H1 (cell line): ENCODE data around the gene PHF1. TPM values are rescaled to one million over a fixed set of nuclear protein-coding genes. Genes with fewer than 3 reads are reported as not detected.

Source experiments
- CTCF ChIA-PET: fragments of 300-600 bp; sonication (Branson Sonifier 250); formaldehyde crosslinking; loops from one replicate; lab custom pipeline; 2021; ENCODE audit not compliant: partially characterized antibody; lab: Charles Lee
- POLR2A ChIA-PET: fragments of 300-600 bp; sonication (Branson Sonifier 250); formaldehyde crosslinking; loops from one replicate; lab custom pipeline; 2021; ENCODE audit warnings: inconsistent platforms; ENCODE audit not compliant: partially characterized antibody; lab: Charles Lee
- DNase-seq, 2 experiments: peaks; one replicate each; pipeline versions ENCODE4 v3.0.0 to v3.0.0-alpha.2; 2010 to 2022; ENCODE audit warnings: low spot score in 2 of 2, low read depth in 1 of 2, mixed read lengths in 1 of 2
- FAIRE-seq: peaks from 2 replicates; lab custom pipeline; 2011; peaks lifted over from hg19 to GRCh38; lab: Jason Lieb, UNC
- H2AFZ ChIP-seq: 2 replicates; pipeline ENCODE4 v1.8.1; 2012; ENCODE audit warnings: low read length, inconsistent platforms
- H2AK5ac ChIP-seq: 2 replicates; pipeline ENCODE4 v1.6.1; 2013; ENCODE audit warnings: low read depth, low read length
- H2BK120ac ChIP-seq: replicated peaks from 2 replicates; pipeline ENCODE3; 2013; ENCODE audit warnings: low read depth, low read length, inconsistent platforms
- H2BK12ac ChIP-seq: 2 replicates; pipeline ENCODE4 v1.6.1; 2013; ENCODE audit warnings: low read depth, low read length
- H2BK15ac ChIP-seq: 2 replicates; pipeline ENCODE4 v1.6.1; 2013; ENCODE audit warnings: low read length
- H2BK20ac ChIP-seq: 2 replicates; pipeline ENCODE4 v1.6.1; 2013; ENCODE audit warnings: low read length
- H2BK5ac ChIP-seq: 2 replicates; pipeline ENCODE4 v1.6.1; 2013; ENCODE audit warnings: low read depth, low read length
- H3K14ac ChIP-seq: 2 replicates; pipeline ENCODE4 v1.6.1; 2013; ENCODE audit warnings: inconsistent platforms; ENCODE audit not compliant: insufficient read length
- H3K18ac ChIP-seq: 2 replicates; pipeline ENCODE4 v1.6.1; 2013; ENCODE audit warnings: low read length; ENCODE audit errors: extremely low read depth
- H3K23ac ChIP-seq: 2 replicates; pipeline ENCODE4 v1.6.1; 2013; ENCODE audit warnings: inconsistent platforms; ENCODE audit not compliant: insufficient read length
- H3K23me2 ChIP-seq: 2 replicates; pipeline ENCODE4 v1.6.1; 2013; ENCODE audit warnings: low read depth, low read length
- H3K27ac ChIP-seq: 2 replicates; pipeline ENCODE4 v1.6.1; 2011; ENCODE audit warnings: low read depth, low read length, inconsistent platforms
- H3K27me3 ChIP-seq, 4 experiments: replicated peaks in 1 of 4; 1 replicate in 1 of 4; 2 replicates in 3 of 4; pipeline versions ENCODE4 v1.6.1 to v1.8.1; 2011 to 2013; ENCODE audit warnings: low read length in 3 of 4, mild to moderate bottlenecking in 3 of 4, inconsistent platforms in 2 of 4, mixed read lengths in 2 of 4, moderate library complexity in 1 of 4; ENCODE audit not compliant: control insufficient read depth in 3 of 4, insufficient read depth in 3 of 4; ENCODE audit errors: extremely low read depth in 1 of 4
- H3K36me3 ChIP-seq, 4 experiments: 2 replicates each; pipeline versions ENCODE4 v1.6.1 to v1.8.1; 2011 to 2013; ENCODE audit warnings: mild to moderate bottlenecking in 4 of 4, low read length in 3 of 4, moderate library complexity in 2 of 4, control low read depth in 1 of 4, inconsistent platforms in 1 of 4; ENCODE audit not compliant: insufficient read depth in 4 of 4, control insufficient read depth in 2 of 4
- H3K4ac ChIP-seq: replicated peaks from 2 replicates; pipeline ENCODE3; 2013; ENCODE audit warnings: low read length, low read depth, mixed read lengths, inconsistent platforms; ENCODE audit not compliant: insufficient read length
- H3K4me1 ChIP-seq, 4 experiments: replicated peaks in 1 of 4; 1 replicate in 1 of 4; 2 replicates in 3 of 4; pipeline versions ENCODE4 v1.6.1 to v1.8.1; 2011 to 2013; ENCODE audit warnings: low read length in 3 of 4, inconsistent platforms in 2 of 4, mixed read lengths in 1 of 4; ENCODE audit not compliant: insufficient read depth in 4 of 4, control insufficient read depth in 3 of 4
- H3K4me2 ChIP-seq, 2 experiments: 2 replicates each; pipeline versions ENCODE4 v1.6.1 to v1.8.1; 2011 to 2013; ENCODE audit warnings: low read depth in 2 of 2, low read length in 2 of 2, control low read depth in 1 of 2, inconsistent platforms in 1 of 2, mild to moderate bottlenecking in 1 of 2; ENCODE audit not compliant: insufficient read depth in 1 of 2
- H3K4me3 ChIP-seq, 4 experiments: fragments of 200-600, 300-600 bp in 1 of 4; sonication (generic), shearing (Covaris generic), sonication (Bioruptor Twin) in 1 of 4; 2 replicates each; pipeline versions ENCODE4 v1.5.1 to v1.8.1; 2011 to 2016; ENCODE audit warnings: low read length in 4 of 4, low read depth in 3 of 4, control low read depth in 2 of 4, inconsistent platforms in 2 of 4, mild to moderate bottlenecking in 2 of 4, mixed read lengths in 1 of 4, moderate library complexity in 1 of 4; ENCODE audit not compliant: insufficient read depth in 2 of 4; ENCODE audit errors: extremely low read depth in 1 of 4
- H3K56ac ChIP-seq: replicated peaks from 2 replicates; pipeline ENCODE3; 2013; ENCODE audit warnings: low read depth, mild to moderate bottlenecking, mixed read lengths, low read length, inconsistent platforms; ENCODE audit not compliant: insufficient read length
- H3K79me1 ChIP-seq: 2 replicates; pipeline ENCODE4 v1.6.1; 2013; ENCODE audit warnings: low read depth, low read length, control low read depth
- H3K79me2 ChIP-seq, 2 experiments: 2 replicates each; pipeline versions ENCODE4 v1.6.1 to v1.8.1; 2012 to 2013; ENCODE audit warnings: low read length in 2 of 2, mild to moderate bottlenecking in 2 of 2, inconsistent platforms in 1 of 2; ENCODE audit not compliant: insufficient read depth in 2 of 2, control insufficient read depth in 1 of 2
- H3K9ac ChIP-seq, 4 experiments: replicated peaks in 1 of 4; 1 replicate in 1 of 4; 2 replicates in 3 of 4; pipeline versions ENCODE4 v1.6.1 to v1.8.1; 2011 to 2013; ENCODE audit warnings: low read depth in 3 of 4, low read length in 3 of 4, control low read depth in 2 of 4, mild to moderate bottlenecking in 2 of 4, moderate library complexity in 2 of 4, inconsistent platforms in 1 of 4; ENCODE audit errors: extremely low read depth in 1 of 4
- H3K9me3 ChIP-seq, 2 experiments: 2 replicates each; pipeline versions ENCODE4 v1.6.1 to v1.8.1; 2012 to 2013; ENCODE audit warnings: mild to moderate bottlenecking in 2 of 2, moderate library complexity in 2 of 2, control low read depth in 1 of 2, inconsistent platforms in 1 of 2, low read depth in 1 of 2, low read length in 1 of 2, mixed read lengths in 1 of 2; ENCODE audit not compliant: insufficient read depth in 2 of 2
- H4K20me1 ChIP-seq, 2 experiments: replicated peaks in 1 of 2; 2 replicates each; pipeline versions ENCODE3 to v1.8.1; 2011 to 2013; ENCODE audit warnings: inconsistent platforms in 2 of 2, low read length in 2 of 2, mild to moderate bottlenecking in 1 of 2; ENCODE audit not compliant: insufficient read depth in 2 of 2, control insufficient read depth in 1 of 2
- H4K5ac ChIP-seq: 2 replicates; pipeline ENCODE4 v1.6.1; 2013; ENCODE audit warnings: low read length, low read depth, mixed read lengths, inconsistent platforms; ENCODE audit not compliant: insufficient read length
- H4K8ac ChIP-seq: 2 replicates; pipeline ENCODE4 v1.8.0; 2013; ENCODE audit warnings: mild to moderate bottlenecking, moderate library complexity, low read length, inconsistent platforms; ENCODE audit not compliant: insufficient read depth; ENCODE audit errors: extremely low read depth
- H4K91ac ChIP-seq: replicated peaks from 2 replicates; pipeline ENCODE3; 2013; ENCODE audit warnings: low read length, mixed read lengths, inconsistent platforms; ENCODE audit not compliant: insufficient read length
- ASH2L ChIP-seq: fragments of 200-600, 300-600 bp; sonication (generic); IDR thresholded peaks from one replicate; pipeline ENCODE4 v1.7.1; 2017; ENCODE audit warnings: low read length
- CHD1 ChIP-seq: IDR thresholded peaks from 2 replicates; pipeline ENCODE4 v1.6.1; 2012; ENCODE audit warnings: low read depth, low read length, improper control_type of control experiment
- GABPA ChIP-seq: IDR thresholded peaks from 2 replicates; pipeline ENCODE4 v1.6.1; 2011; ENCODE audit warnings: mild to moderate bottlenecking, low read length, moderate library complexity, borderline replicate concordance; ENCODE audit not compliant: insufficient read depth
- GTF2F1 ChIP-seq: IDR thresholded peaks from 2 replicates; pipeline ENCODE4 v1.6.1; 2012; ENCODE audit warnings: low read depth, low read length, improper control_type of control experiment, borderline replicate concordance
- JUN ChIP-seq: IDR thresholded peaks from 2 replicates; pipeline ENCODE4 v1.6.1; 2011; ENCODE audit warnings: low read depth, mild to moderate bottlenecking, improper control_type of control experiment, low read length
- JUND ChIP-seq: IDR thresholded peaks from 2 replicates; pipeline ENCODE4 v1.6.1; 2011; ENCODE audit warnings: mild to moderate bottlenecking, improper control_type of control experiment, low read length
- POLR2AphosphoS5 ChIP-seq: IDR thresholded peaks from 2 replicates; pipeline ENCODE4 v1.6.1; 2011; ENCODE audit warnings: low read depth, low read length
- POU5F1 ChIP-seq: IDR thresholded peaks from 2 replicates; pipeline ENCODE4 v1.6.1; 2011; ENCODE audit warnings: low read depth, mild to moderate bottlenecking, low read length, moderate library complexity
- RBBP5 ChIP-seq: IDR thresholded peaks from 2 replicates; pipeline ENCODE4 v1.7.1; 2012; ENCODE audit warnings: low read depth, mild to moderate bottlenecking, inconsistent platforms, low read length, moderate library complexity, borderline replicate concordance
- RFX5 ChIP-seq: IDR thresholded peaks from 2 replicates; pipeline ENCODE4 v1.6.1; 2011; ENCODE audit warnings: low read depth, low read length, improper control_type of control experiment, borderline replicate concordance
- SP2 ChIP-seq: IDR thresholded peaks from 2 replicates; pipeline ENCODE4 v1.6.1; 2012; ENCODE audit warnings: mild to moderate bottlenecking, low read length, inconsistent platforms
- SRF ChIP-seq: IDR thresholded peaks from 2 replicates; pipeline ENCODE4 v1.6.1; 2011; ENCODE audit warnings: mild to moderate bottlenecking, low read depth, low read length, moderate library complexity
- TAF1 ChIP-seq: IDR thresholded peaks from 2 replicates; pipeline ENCODE4 v1.6.1; 2011; ENCODE audit warnings: mild to moderate bottlenecking, low read depth, low read length
- ZNF274 ChIP-seq: IDR thresholded peaks from 2 replicates; pipeline ENCODE4 v1.7.0; 2012; ENCODE audit warnings: low read length, borderline replicate concordance; ENCODE audit errors: extremely low read depth
- WGBS, 2 experiments: shearing (Covaris generic) in 1 of 2; methylation state at CpG; one replicate each; pipeline versions ENCODE4 v1.1.6 to v1.1.7; 2013 to 2015; ENCODE audit warnings: low lambda C conversion rate in 2 of 2, mixed read lengths in 2 of 2, inconsistent platforms in 1 of 2, low coverage in 1 of 2, missing lambda C conversion rate in 1 of 2; ENCODE audit not compliant: insufficient replicate concordance in 2 of 2, insufficient coverage in 1 of 2, insufficient read length in 1 of 2; ENCODE audit errors: extremely low coverage in 1 of 2, missing lambda C conversion rate in 1 of 2; 5-methylcytosine and 5-hydroxymethylcytosine counted together
- polyA plus RNA-seq, 7 experiments: library from polyadenylated mRNA; depleted of rRNA in 3 of 7; stranded (reverse) in 5 of 7; unstranded in 2 of 7; fragments of >200 nt in 5 of 7; fragments of 200-250 nt in 2 of 7; gene quantifications; 1 replicate in 5 of 7; 2 replicates in 1 of 7; 4 replicates in 1 of 7; pipeline versions ENCODE4 v1.2.1 to v1.2.3, GENCODE V29; 2011 to 2013; ENCODE audit warnings: missing spikeins in 2 of 7, mixed read lengths in 2 of 7
- total RNA-seq: library from RNA; stranded (reverse); fragmentation: NEBNext Ultra II Directional; extraction: Animal tissue kit (Norgen Biotek cat#: 25700); gene quantifications from 2 replicates; pipeline ENCODE4 v1.2.1, GENCODE V29; 2021

PHF1 gene
- total and polyA plus RNA-seq, 2 of the 8 experiments (the other 6 are each of a cell fraction or from before 2014, with no cell fraction given): 47.3 to 78.6 TPM

- CTCF ChIA-PET: interaction anchor here (0.7 to 4.7 kb wide), 5 partner anchors 9 to 55 kb away, joined by 3 to 22 read pairs (median 6); no protein-coding TSS in a partner anchor
- H3K36me3 ChIP-seq: peaks cover 51 to 89% (median 78%) of the 10 kb centered on the region in 4 experiments
- TF ChIP-seq CHD1 (no peak), TAF1 (no peak), SP2 (no peak), RBBP5 (no peak), POU5F1 (no peak), ASH2L (no peak), JUN (no peak), ZNF274 (no peak), SRF (no peak), POLR2AphosphoS5 (no peak), GTF2F1 (no peak), RFX5 (no peak), JUND (no peak), GABPA (no peak)
Measured at GRCh38 chr6:33438978-33439594, 28.3 kb downstream of the PHF1 start.

More at GRCh38 chr6:33438978-33439594, 28.3 kb downstream of the PHF1 start:
- DNase-seq (no peak), FAIRE-seq (no peak)
- Histone ChIP-seq H3K23me2 (no peaks in the 10 kb centered on the region), H2AFZ (no peak overlapping the region), H3K56ac (no peak overlapping the region), H2AK5ac (no peak overlapping the region), H3K27me3 (no peaks in the 10 kb centered on the region), H3K79me1 (no peaks in the 10 kb centered on the region; the same call in 1 of the 2 replicates), H2BK12ac (no peak overlapping the region), H3K9ac (no peak overlapping the region), H4K5ac (no peak overlapping the region), H4K20me1 (peaks cover 4 to 29% of the 10 kb centered on the region in 2 experiments), H3K9me3 (no peaks in the 10 kb centered on the region; a peak in 1 of 4 replicates), H3K23ac (no peak overlapping the region), H2BK5ac (no peak overlapping the region), H4K8ac (no peak overlapping the region), H3K4ac (no peak overlapping the region), H3K4me3 (no peak overlapping the region), H3K14ac (no peak overlapping the region), H2BK15ac (no peak overlapping the region), H3K4me2 (no peak overlapping the region), H3K4me1 (peaks cover 0 to 1% (median under 1%) of the 10 kb centered on the region in 4 experiments; a peak in 2 of 7 replicates), H4K91ac (no peak overlapping the region), H3K27ac (no peak overlapping the region), H2BK120ac (no peak overlapping the region), H3K79me2 (peaks cover 0 to 24% of the 10 kb centered on the region in 2 experiments; a peak in 2 of 4 replicates), H3K18ac (no peak overlapping the region), H2BK20ac (no peak overlapping the region)
- POLR2A ChIA-PET: interaction anchor here (1.0 to 14.8 kb wide), 7 partner anchors 8 to 132 kb away, joined by 3 to 381 read pairs (median 5); partner anchors contain the start of genes CUTA and ZBTB9
- WGBS, 2 experiments: 94% methylated on average over 3 of the region's 3 CpGs; no CpG with 5 or more reads in 1 of the 2 experiments
